ENCODE results near the gene SF3B6. TPM values are rescaled to one million over a fixed set of nuclear protein-coding genes. Genes with fewer than 3 reads are reported as not detected.
A peak's percentile ranks its signal among the peaks of the same experiment; 100 is the strongest.

The SF3B6 gene
- total and polyA plus RNA-seq, 2 donors (not counting 3 experiments of a cell fraction or from before 2014, with no cell fraction given): 105 to 150 TPM

DNA sequence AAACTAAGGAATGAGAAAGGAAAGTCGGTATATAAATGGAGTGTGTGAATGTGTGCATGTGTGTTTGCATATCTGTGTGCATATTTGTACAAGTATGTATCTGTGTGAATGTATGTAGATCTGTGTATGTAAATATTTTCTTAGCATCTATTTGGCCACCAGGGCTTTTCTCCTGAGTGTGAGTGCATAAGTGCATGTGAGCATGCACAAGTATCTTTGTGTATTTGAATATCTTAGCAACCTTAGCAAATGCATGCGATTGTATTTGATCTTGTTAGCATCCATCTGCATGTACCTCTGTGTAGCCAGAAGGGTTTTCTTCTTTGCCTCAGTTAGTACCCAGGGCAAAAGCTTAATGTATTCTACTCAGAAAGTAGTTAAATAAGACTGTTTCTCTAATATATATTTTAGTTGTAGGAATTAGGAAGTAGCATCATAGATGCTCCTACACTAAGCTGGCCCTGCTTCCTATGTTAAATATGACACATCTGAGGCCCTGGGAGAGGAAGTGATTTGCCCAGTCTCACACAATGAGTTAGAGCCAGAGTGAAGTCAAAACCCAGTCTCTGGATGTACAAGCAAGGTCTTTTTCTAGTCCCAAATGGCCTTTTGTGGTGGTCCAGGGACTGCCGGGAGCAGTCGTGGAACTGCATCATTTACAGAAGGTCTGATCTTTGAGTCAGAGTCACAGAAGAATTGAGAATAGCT, 17.4 kb downstream of the SF3B6 start:
- ChIA-PET CTCF (interaction anchor here (0.8 to 4.1 kb wide), 5 partner anchors 8 to 234 kb away, joined by 3 to 54 read pairs (median 5); partner anchors contain the start of genes ATAD2B, TP53I3 and WDCP), POLR2A (no interaction called here)
- Histone ChIP-seq H4K20me1 (replicated peaks; ENCODE audit: control insufficient read depth, extremely low read depth, insufficient read depth, low read length) (no peaks in the 10 kb centered on the region), H3K79me2 (ENCODE audit: control insufficient read depth, insufficient read depth, low read length) (no peaks in the 10 kb centered on the region), H3K9ac (replicated peaks; ENCODE audit: extremely low read depth, insufficient read depth, low read length) (no peak overlapping the region), H3K4me3 (replicated peaks in 1 of 3; ENCODE audit: insufficient read depth in 1 of 3, low read depth in 1 of 3, low read length in 3 of 3) (no peak overlapping the region), H3K36me3 (ENCODE audit: control insufficient read depth in 2 of 2, extremely low read depth in 1 of 2, insufficient read depth in 2 of 2, low read length in 2 of 2) (no peaks in the 10 kb centered on the region), H3K4me2 (ENCODE audit: insufficient read depth, low read length) (no peak overlapping the region), H3K27me3 (ENCODE audit: control insufficient read depth in 2 of 2, insufficient read depth in 2 of 2, low read length in 2 of 2) (no peaks in the 10 kb centered on the region), H2AFZ (ENCODE audit: low read depth, low read length) (peak overlapping the region; percentile 58), H3K9me3 (replicated peaks; ENCODE audit: control insufficient read depth, insufficient read depth, low read length) (no peaks in the 10 kb centered on the region), H3K4me1 (ENCODE audit: control insufficient read depth, extremely low read depth, insufficient read depth, low read length) (no peaks in the 10 kb centered on the region), H3K9me1 (replicated peaks; ENCODE audit: control insufficient read depth, extremely low read depth, insufficient read depth, low read length) (no peaks in the 10 kb centered on the region), H3K27ac (ENCODE audit: insufficient read depth, low read depth, low read length) (no peak overlapping the region)
- dilution Hi-C loops (cut with MboI; ENCODE audit: extremely low pct_ligation_motif_present, low sequenced_read_pairs): no loop called here
- FAIRE-seq (peak; percentile 55), DNase-seq (ENCODE audit: low read depth, low spot score) (no peak)
- TF ChIP-seq EZH2 (IDR thresholded peaks at IDR 0.05; ENCODE audit: borderline replicate concordance, low read depth, low read length, severe bottlenecking): no peak
- TF ChIP-seq FOS (IDR thresholded peaks at IDR 0.05; ENCODE audit: borderline replicate concordance, insufficient read depth, low read length): peak; percentile 13
- no TSS peak for BruUV-seq (replicated peaks)
- intact Hi-C loops (cut with micrococcal nuclease): no loop called here

DNA sequence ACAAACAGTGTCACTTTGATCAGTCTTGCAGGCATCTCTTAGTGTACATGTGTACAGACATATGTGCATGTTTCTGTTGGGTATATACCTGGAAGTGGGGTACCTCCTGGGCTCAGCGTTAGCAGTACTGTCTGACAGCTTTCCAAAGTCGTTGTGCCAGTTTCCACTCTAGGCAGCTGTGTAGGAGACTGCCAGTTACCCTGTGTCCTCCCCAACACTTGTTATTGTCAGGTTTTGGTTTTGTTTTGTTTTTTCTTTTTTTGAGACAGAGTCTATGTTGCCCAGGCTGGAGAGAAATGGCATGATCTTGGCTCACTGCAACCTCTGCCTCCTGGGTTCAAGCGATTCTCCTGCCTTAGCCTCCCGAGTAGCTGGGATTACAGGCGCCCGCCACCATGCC, 20.4 kb downstream of the SF3B6 start:
- BruUV-seq (replicated peaks): no TSS peak
- FAIRE-seq (no peak), DNase-seq (ENCODE audit: low read depth, low spot score) (no peak)
- Histone ChIP-seq H2AFZ (ENCODE audit: low read depth, low read length) (no peak overlapping the region), H3K27ac (ENCODE audit: insufficient read depth, low read depth, low read length) (no peak overlapping the region), H3K4me1 (ENCODE audit: control insufficient read depth, extremely low read depth, insufficient read depth, low read length) (no peaks in the 10 kb centered on the region), H3K9me3 (replicated peaks; ENCODE audit: control insufficient read depth, insufficient read depth, low read length) (no peaks in the 10 kb centered on the region), H3K9me1 (replicated peaks; ENCODE audit: control insufficient read depth, extremely low read depth, insufficient read depth, low read length) (no peaks in the 10 kb centered on the region), H4K20me1 (replicated peaks; ENCODE audit: control insufficient read depth, extremely low read depth, insufficient read depth, low read length) (no peaks in the 10 kb centered on the region), H3K27me3 (ENCODE audit: control insufficient read depth in 2 of 2, insufficient read depth in 2 of 2, low read length in 2 of 2) (no peaks in the 10 kb centered on the region), H3K36me3 (ENCODE audit: control insufficient read depth in 2 of 2, extremely low read depth in 1 of 2, insufficient read depth in 2 of 2, low read length in 2 of 2) (no peaks in the 10 kb centered on the region), H3K79me2 (ENCODE audit: control insufficient read depth, insufficient read depth, low read length) (no peaks in the 10 kb centered on the region), H3K4me3 (replicated peaks in 1 of 3; ENCODE audit: insufficient read depth in 1 of 3, low read depth in 1 of 3, low read length in 3 of 3) (no peak overlapping the region), H3K9ac (replicated peaks; ENCODE audit: extremely low read depth, insufficient read depth, low read length) (no peak overlapping the region), H3K4me2 (ENCODE audit: insufficient read depth, low read length) (no peak overlapping the region)
- TF ChIP-seq JUN (IDR thresholded peaks at IDR 0.05; ENCODE audit: borderline replicate concordance, insufficient read depth, insufficient read length, low read depth) (no peak), MYC (IDR thresholded peaks at IDR 0.05; ENCODE audit: low read depth, low read length) (no peak), FOS (IDR thresholded peaks at IDR 0.05; ENCODE audit: borderline replicate concordance, insufficient read depth, low read length) (no peak), EZH2 (IDR thresholded peaks at IDR 0.05; ENCODE audit: borderline replicate concordance, low read depth, low read length, severe bottlenecking) (no peak), POLR2AphosphoS5 (IDR thresholded peaks at IDR 0.05; ENCODE audit: insufficient read depth, low read depth, low read length) (no peak), GATA2 (IDR thresholded peaks at IDR 0.05; ENCODE audit: insufficient read depth, insufficient read length, low read depth, low read length) (no peak), POLR2A (IDR thresholded peaks at IDR 0.05; ENCODE audit: low read depth, low read length) (no peak)
- TF ChIP-seq, protein P1, sequence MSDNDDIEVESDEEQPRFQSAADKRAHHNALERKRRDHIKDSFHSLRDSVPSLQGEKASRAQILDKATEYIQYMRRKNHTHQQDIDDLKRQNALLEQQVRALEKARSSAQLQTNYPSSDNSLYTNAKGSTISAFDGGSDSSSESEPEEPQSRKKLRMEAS (IDR thresholded peaks at IDR 0.05; ENCODE audit: insufficient read depth, insufficient read length): no peak
- TF ChIP-seq, protein P2, sequence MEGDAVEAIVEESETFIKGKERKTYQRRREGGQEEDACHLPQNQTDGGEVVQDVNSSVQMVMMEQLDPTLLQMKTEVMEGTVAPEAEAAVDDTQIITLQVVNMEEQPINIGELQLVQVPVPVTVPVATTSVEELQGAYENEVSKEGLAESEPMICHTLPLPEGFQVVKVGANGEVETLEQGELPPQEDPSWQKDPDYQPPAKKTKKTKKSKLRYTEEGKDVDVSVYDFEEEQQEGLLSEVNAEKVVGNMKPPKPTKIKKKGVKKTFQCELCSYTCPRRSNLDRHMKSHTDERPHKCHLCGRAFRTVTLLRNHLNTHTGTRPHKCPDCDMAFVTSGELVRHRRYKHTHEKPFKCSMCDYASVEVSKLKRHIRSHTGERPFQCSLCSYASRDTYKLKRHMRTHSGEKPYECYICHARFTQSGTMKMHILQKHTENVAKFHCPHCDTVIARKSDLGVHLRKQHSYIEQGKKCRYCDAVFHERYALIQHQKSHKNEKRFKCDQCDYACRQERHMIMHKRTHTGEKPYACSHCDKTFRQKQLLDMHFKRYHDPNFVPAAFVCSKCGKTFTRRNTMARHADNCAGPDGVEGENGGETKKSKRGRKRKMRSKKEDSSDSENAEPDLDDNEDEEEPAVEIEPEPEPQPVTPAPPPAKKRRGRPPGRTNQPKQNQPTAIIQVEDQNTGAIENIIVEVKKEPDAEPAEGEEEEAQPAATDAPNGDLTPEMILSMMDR (IDR thresholded peaks at IDR 0.05; ENCODE audit: extremely low read depth in 1 of 2, insufficient read depth in 1 of 2, low read depth in 1 of 2, low read length in 2 of 2): no peak
- CTCF ChIA-PET: interaction anchor here (1.9 kb wide), 1 partner anchor 28 kb away, joined by 5 read pairs; the partner anchor contains the start of gene TP53I3
- dilution Hi-C loops (cut with MboI; ENCODE audit: extremely low pct_ligation_motif_present, low sequenced_read_pairs): no loop called here
- POLR2A ChIA-PET: no interaction called here
- intact Hi-C loops (cut with micrococcal nuclease): no loop called here

All from endothelial cell of umbilical vein (primary cell).